GM21717 (cell line): ENCODE measurements around the gene ROR2.
A peak's percentile ranks its signal among the peaks of the same experiment; 100 is the strongest.

Experiments
- ATAC-seq: cut with Tn5 transposase; IDR thresholded peaks from one replicate; pipeline ENCODE4 v1.9.1; 2021; ENCODE audit warnings: mild to moderate bottlenecking, moderate library complexity; ENCODE audit not compliant: unreplicated experiment

ROR2 gene

GRCh38 chr9:91725651-91726050 lies 224.4 kb downstream of the ROR2 start:
- ATAC-seq, result no peak

- no peak for ATAC-seq
Measured at GRCh38 chr9:91724609-91725505, 225.2 kb downstream of the ROR2 start.

- no peak for ATAC-seq
Measured at GRCh38 chr9:91724068-91724440, 226.0 kb downstream of the ROR2 start.

GRCh38 chr9:91723420-91724067 lies 226.5 kb downstream of the ROR2 start:
- ATAC-seq, result no peak

DNA sequence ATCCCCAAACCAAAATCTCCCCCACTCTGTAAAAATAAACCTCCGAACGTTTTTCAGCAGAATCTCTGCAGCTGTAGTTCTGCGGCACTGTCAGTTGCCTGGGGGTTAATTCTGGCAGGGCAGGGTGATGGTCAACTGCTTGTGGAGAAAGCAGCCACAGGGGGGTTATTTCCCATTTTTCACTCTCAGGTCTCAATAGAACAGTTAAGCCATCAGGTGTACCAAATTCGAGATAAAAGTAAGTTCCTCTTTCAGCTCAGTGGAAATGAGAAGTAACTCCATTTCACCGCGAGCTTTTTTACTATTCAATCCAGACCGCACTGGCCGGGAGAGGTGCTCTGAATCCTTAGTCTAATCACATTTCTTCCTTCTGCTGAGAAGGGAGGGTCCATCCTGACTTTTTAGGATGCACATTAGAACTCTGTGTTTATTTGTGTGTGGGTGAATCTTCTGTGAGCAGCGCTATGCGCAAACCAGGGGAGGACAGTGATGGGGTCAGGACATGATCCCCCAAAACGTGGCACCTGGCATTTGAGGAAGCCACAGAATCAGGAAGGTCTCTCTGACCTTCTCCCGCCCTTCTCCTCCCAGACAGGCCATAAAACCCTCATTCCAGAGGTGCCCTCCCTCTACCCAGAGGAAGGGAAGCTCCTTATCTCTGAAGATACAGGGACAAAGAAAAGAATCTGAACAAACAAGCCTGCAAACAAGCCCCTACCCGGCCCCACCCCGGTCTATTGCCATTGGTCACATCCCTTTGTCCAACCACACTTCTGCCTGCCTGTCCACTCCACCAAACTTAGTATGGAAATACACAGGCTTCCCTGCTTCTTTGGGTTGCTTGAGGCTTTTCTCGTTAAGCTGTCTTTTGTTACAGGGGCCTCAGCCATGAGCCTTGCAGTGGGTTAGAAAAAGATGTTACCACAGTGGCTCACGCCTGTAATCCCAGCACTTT lies 229.0 kb downstream of the ROR2 start:
- ATAC-seq, result peak; percentile 57

- ATAC-seq, result no peak
Measured at GRCh38 chr9:91720313-91720712, 229.7 kb downstream of the ROR2 start.

DNA sequence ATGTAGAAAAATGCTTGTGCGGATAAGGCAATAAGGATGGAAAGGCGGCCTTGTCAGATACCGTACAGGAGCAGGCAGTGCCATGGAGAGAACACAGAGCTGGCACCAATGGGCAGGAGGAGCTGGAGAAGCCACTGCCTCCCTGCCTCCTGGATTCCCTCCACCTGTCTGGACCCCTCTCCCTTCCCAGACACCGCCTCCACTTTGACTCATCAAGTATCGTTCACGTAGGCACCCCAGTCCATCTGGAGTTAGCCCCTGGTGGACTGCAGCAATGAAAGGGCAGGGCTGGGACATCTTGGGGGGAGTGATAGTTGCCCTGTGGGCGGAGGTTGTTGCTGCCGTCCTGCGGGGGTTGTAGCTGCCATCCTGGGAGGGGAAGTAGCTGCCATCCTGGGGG lies 232.0 kb downstream of the ROR2 start:
- no peak for ATAC-seq

- ATAC-seq, result no peak
Measured at GRCh38 chr9:91716815-91717214, 233.2 kb downstream of the ROR2 start.

GRCh38 chr9:91716239-91716638 lies 233.8 kb downstream of the ROR2 start:
- ATAC-seq, result no peak

- ATAC-seq, result no peak
Measured at GRCh38 chr9:91714874-91715615, 235.0 kb downstream of the ROR2 start.

GRCh38 chr9:91714020-91714806 lies 235.8 kb downstream of the ROR2 start:
- no peak for ATAC-seq

- no peak for ATAC-seq
Measured at GRCh38 chr9:91712811-91713210, 237.2 kb downstream of the ROR2 start.

GRCh38 chr9:91711755-91712601 lies 238.1 kb downstream of the ROR2 start:
- ATAC-seq, result peak; percentile 89

DNA sequence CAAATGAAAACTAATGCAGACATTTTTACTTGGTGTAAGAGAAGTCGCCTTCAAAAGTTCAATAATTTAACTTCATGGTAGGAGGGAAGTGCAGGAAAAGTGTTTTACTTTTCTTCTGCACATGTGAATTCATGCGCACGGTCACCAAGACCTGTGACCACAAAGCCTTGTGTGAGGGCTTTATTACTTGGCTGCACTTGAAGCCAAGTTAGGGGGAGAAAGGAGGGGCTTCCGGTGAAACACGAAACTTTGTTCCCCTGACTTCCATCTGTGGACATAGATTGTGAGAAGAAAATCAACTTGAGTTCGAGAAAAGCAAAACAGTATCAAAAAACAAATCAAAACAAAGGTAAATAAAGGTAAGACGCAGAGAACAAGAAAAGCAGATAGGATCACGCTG lies 239.9 kb downstream of the ROR2 start:
- no peak for ATAC-seq

DNA sequence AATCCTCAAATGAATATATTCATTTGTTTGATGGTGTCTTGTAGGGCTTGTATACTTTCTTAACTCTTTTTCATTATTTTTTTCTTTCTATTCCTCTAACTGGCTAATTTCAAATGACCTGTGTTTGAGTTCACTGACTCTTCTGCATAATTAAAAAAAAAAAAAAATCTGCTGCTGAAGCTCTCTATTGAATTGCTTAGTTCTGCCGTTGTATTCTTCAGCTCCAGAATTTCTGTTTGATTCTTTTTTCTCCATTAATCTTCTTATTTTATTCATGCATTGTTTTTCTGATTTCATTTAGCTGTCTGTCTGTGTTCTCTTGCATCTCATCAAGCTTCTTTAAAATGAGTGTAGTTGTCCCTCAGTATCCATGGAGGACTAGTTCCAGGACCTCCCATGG lies 244.6 kb downstream of the ROR2 start:
- no peak for ATAC-seq

- ATAC-seq, result no peak
Measured at GRCh38 chr9:91700475-91700874, 249.6 kb downstream of the ROR2 start.

DNA sequence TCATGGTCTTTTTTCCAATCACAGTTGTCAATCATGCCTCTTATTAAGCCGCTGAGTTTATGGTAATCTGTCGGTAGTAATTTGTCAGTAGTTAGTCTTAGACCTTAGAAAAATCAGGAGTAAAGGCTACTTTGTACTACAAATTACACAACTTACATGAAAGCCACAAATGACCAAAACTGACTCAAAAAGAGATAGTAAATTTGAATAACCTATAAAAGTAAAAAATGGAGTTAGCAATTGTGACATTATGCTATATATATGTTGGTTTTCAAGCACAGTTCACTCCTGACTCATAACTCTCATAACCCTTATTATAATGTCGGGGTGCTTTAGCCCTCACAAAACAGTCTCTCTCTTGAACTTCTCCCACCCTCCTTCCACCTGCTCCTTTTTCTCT lies 251.8 kb downstream of the ROR2 start:
- ATAC-seq, result no peak

- ATAC-seq, result no peak
Measured at GRCh38 chr9:91697201-91697600, 252.8 kb downstream of the ROR2 start.
